ENCODE data around the gene EGR4.

DNA sequence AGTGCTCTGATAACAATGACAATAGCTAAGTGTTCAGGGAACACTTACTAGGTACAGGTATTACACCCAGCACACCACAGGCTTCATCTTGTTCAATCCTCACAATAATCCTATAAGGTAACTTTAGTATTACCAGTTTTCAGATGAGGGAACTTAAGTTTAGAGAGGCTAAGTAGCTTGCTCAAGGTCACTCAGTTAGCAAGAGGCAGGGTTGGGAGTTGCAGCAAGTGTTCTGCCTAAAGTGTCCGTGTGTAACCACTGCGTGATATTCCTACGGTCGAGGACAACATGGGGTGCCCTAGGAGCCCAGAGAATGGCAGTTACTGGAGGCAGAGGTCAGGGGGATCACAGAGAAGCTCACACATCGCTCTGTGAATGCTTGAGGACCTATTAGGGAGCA, 30.2 kb upstream of the EGR4 start:
- TF ChIP-seq CTCF (IDR thresholded peaks at IDR 0.05 in 8 of 11, conservative IDR thresholded peaks at IDR 0.05 in 3 of 11) (no peak), POLR2AphosphoS5 (IDR thresholded peaks at IDR 0.05) (no peak)
